UCSD-AML1 (cell line): ENCODE data around the gene DR1.

Source experiments
- DNase-seq: peaks from one replicate; lab custom pipeline; 2025; ENCODE audit not compliant: unreplicated experiment; lab: John Stamatoyannopoulos, UW

DR1 gene

DNA sequence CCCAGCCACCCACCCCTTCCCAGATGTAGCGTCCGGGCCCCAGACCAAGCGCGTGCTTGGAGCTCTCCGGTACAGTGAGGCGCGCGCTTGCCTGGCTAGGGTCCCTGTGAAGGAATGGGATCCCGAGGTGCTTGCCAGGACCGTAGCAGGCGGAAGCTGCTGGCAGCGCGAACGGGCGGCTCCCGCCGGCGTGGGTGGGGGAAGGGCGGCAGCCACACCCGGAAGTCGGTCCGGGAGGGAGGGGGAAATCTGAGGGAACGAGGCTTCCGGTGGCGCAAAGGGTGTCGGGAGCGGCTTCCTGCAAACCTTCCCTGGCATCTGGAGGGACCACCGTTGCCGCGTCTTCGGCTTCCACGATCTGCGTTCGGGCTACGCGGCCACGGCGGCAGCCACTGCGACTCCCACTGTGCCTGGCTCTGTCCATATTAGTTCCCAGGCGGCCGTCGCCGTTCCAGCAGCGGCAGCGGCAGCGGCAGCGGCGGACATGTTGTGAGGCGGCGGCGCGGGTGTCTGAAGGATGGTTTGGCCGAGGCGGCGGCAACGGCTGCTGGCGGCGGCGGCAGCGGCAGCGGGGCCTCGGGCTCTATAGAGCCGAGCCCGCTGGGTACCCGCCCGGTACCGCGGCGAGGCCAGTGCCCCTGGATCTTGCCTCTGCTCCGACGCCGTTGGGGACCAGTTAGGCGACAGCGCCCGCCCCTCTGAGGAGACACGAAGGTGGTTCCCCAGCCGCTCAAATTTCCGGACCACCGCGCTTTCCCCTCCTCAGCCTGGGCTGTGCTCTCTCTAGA lies at the start of gene DR1:
Gene DR1, plus strand, starts transcription at position 275 of the 788 bp plus-strand sequence. CDS start 739 bp downstream, outside the sequence.
- DNase-seq: peak; percentile 95

DNA sequence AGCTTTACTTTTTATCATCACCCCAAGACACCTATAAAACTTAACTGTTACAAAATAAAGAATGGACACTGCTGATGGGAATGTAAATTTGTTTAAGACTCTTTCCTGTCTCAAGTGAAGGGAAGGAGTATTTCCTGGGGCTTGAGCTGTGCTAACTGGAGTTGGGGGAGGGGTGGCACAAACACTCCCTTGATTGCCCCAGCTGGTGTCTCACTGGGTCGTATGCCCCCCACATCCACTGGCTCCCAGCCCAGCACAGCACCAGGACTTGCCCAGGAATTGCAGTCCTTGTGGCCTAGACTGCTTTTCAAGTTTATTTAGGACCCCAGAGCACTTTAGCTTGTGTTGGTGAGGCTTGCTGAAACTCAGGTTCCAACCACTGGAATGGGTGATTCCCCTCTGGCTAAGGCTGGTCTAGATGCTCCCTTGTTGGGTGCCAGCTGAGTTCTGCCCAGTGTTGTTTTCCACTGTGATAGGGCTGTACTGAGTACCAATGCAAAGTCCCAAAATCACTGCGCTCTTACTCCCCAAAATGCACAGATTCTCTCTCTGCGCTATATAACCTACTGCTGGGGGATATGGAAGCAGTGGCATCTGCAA lies 49.1 kb upstream of the DR1 start:
- DNase-seq: no peak

DNA sequence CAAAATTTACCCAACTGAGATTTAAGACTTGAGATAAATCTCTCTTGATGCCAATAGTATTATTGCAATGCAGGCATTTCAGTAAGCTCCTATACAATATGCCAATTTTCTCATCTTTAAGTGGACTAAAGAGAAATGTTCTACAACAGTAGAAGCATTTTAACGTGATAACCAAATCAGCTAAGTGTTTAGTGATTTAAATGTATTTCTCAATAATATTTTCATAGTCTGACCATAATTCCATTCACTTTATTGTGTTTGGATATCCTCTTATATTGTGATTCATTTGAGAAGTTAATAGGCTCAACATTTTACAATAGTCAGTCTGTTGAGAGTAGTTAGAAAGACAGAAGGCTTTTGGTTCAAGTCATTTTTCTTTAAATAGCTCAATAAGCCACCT lies 44.6 kb upstream of the DR1 start:
- DNase-seq: no peak

DNA sequence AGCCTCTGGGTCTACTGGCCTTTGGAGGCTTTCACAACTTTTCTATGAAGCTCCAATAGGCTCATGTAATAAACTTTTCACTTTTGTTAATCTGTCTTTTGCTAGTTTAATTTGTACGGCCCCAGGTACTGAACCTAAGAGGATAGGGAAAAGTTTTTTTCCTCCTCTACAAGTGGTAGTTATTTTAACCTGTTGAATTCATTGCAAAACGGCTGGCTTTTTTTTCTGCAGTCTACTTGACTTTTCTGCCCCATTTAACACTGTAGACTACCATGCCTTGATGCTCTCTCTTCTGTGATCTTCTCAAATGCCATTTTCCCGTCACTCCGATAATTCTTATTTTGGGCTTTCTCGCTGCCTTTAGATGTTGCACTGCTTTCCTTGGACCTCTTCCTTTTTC lies 43.6 kb upstream of the DR1 start:
- DNase-seq: no peak

DNA sequence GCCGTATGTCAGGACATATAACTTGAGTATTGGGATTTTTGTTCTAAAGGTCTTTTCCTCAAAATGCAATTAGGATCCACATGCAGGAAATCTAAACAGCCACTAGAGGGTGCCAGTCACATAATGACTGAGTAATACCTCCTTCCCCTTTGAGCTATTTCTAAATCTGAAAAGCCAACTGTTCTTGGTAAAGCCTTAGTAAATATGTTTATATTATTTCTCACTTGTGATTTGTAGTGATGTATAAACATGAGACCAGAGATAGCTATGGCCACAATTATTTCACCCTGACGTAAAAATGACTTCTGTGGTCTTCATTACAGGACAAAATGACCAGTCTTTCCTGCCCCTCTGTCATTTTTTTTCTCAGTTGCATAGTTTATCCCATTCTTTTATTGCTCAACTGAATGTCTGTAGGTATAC lies 41.0 kb upstream of the DR1 start:
- DNase-seq: no peak

DNA sequence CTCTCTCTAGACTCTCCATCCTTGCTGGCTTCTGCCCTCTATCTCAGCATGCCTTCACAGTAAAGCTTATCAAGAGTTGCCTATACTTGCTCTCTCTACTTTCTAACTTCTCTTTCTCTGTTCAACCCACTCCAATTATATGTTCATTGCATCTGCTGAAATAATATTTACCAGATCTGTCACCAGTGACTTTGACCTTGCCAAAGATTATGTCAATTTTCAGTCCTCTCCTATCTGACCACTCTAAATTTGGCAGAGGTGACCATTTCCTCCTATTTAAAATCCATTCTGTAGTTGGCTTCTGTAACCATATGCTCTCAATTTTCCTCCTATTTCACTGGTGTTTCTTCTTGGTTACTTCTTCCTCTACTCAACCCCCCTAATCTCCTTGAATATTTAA lies 38.8 kb upstream of the DR1 start:
- no peak for DNase-seq

DNA sequence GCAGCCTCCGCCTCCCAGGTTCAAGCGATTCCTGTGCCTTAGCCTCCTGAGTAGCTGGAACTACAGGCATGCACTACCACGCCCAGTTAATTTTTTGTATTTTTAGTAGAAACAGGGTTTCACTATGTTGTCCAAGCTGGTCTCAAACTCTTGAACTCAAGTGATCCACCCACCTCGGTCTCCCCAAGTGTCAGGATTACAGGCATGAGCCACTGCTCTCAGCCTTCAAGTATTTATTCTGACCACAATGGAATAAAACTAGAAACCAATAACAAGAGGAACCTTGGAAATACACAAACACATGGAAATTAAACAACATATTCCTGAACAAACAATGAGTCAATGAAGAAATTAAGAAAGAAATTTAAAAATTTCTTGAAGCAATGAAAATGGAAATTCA lies 32.7 kb upstream of the DR1 start:
- no peak for DNase-seq

DNA sequence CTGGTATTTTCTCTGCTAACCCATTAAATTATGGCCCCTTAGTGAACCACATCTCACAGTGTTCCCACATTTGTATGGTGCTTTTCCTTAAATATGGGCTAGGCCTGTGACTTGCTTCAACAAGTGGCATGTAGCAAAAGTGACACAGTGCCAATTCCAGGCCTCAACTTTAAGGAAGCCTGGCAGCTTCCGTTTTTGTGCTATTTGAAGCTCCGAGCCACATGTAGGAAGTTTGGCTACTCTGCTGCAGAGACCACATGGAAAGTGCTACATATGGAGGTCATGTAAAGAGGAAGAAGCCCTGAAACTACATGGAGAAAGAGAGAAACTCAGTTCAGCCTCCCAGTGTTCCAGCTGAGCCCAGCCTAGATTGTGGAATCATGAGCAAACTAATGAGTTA lies 28.5 kb upstream of the DR1 start:
- DNase-seq: peak; percentile 55

DNA sequence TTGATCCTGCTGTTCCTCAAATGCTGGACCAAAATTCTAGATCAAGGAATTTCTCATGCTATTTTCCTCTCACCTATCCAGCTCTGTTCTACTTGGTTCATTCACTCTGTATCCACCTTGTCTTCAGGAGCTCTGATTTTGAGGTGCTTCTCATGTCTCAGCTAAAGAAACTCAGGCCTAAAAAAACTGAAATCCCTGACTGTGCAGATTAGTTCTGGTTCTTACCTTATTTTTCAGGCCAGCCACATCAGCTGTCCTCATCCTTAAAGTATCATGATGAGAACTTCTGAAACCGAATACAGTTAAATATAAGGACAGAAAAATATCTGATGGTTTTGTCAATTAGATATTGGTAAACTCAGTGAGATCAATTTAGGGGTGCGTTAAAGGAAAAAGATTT lies 27.8 kb upstream of the DR1 start:
- DNase-seq: no peak

DNA sequence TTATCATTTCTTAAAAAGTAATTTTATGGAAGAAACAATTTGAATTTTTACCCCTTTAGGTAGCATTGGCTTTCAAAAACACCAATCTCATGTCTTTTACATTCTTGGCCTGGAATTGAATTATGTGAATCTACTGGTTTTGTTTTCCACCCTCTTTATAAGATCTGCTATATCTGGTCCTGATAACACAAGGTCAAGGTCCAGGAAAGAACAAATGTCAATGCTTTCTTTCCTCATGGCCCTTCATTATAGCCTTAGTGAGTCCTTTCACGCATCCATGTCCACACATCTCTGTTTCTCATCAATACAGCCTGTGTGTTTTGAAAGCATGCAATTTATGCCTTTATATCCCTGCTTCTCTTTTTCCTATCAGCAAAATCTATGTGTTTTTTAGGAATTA lies 24.0 kb upstream of the DR1 start:
- DNase-seq: no peak

DNA sequence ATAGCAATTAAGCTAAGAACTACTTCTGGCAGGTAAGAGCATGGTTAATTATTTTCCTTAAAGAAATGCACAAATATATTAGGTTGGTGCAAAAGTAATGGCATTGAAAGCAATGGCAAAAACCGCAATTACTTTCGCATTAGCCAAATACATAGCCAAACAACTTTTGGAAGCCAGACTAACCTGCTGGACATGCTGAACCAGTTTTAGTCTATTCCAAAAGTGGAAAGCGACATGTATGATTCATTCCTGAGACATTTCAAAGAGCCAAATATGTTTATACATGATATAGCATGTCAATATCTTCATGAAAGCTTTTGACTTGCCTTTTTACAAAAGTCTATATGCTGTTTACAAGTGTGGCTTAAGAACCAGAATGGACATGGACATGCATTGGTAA lies 23.4 kb upstream of the DR1 start:
- DNase-seq: no peak

DNA sequence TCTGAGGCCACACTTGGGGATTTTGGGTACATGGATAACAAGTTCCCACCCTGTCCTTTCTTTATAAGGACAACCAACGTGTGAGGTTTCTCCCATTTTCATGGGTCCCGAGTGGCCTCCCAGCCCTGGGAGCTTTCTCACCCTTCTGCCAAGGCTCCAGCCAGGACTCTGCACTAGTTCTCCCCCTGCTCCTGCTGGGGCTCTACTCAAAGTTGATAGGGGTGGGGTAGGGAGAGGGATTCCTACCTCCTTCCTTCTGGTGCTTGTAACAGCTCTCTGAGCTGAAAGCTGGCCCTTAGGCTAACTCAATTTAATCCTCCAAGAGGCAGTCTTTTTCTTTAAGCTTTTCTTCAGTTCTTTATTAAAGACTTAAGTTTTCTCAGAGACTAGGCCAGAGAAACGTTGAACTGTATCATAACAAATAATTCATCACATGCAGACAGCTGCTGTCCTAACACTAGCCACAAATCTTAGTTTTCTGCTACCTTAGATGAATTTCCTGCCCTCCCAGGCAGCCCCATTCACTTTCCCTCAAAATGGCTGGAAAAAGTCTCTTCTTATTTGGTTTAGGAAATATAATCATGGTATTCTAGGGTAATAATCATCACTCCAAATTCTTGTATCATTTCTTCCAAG lies 22.4 kb upstream of the DR1 start:
- no peak for DNase-seq

DNA sequence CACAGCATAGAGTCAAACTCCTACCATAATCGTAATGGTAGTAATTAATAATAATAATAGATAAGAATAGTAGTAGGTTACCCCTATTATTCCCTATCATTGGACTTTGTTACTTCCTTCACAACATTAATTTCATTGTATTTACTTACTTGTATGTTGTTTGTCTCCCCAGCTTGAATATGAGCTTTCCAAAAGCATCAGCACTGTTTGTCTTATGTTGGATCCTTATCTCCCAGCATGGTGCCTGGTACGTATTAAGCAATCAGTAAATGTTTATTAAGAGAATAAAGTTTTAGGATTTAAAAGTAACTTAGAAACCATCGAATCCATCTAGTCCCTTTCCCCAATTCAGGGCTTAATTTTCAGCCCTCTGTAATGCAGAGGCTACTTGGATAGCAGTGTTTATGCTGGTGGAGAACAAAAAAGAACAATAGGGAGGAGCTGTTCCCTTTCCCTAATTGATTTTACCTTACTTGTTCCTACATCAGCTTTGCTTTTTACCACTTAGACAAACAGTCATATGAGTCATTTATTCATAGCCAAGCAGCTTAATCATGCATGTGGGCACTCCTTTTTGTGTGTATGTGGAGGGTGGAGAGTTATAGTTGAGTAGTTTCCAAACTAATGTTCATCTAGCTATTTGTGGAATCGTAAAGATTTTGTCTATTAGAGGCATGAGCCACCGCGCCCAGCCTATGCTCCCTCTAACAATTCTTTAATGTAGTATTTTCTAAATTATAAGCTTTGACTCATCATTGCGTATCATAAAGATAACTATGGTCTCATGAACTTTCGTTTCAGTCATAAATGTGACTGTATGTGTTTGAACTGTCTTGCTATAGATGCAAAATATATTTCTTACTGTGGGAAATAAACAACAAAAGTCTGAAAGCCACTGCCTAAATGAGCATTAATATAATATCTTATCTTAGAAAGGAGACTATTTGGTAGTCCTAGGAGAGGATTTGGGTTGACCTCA lies 20.9 kb upstream of the DR1 start:
- no peak for DNase-seq

DNA sequence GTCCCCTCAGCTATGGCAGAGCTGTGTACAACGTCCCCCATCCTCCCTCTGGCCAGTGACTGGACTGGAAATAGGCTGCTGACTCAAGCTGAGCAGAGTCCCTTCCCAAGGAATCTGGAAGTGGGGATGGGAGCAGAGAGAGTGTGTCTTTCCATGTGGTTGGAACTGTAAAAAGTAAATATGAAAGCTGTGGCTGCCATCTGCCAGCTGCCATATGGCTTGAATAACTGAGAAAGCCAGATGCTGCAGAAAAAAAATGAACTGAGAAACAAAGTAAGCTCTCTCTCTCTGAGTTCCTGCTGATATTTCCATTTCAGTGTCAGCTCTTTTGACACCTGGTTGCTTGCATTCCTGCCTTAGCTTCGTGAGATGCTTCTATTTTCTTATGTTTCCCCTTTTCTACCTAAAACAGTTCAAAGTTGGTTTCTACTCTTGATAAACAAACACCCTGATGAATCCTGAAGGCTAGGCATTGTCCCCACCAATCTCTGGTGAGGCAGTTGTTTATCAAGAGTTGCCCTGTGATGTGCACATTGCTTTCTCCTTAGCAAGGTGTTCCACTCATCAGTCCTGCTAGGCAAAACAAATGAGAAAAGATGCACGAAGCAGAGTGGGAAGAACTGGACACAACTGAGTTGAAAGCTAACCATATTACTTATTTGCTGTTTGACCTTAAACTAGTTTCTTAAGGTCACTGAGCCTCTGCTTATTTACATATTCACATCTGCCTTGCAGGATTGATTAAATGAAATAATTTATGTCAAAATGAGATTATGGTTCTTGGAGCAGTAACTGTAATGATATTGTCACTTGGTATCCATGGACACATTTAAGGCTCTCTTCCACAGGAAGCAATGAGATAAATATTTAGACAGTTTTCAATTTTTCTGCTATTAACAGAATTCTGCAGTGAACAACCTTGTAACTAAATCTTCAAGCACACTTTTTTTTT lies 16.6 kb upstream of the DR1 start:
- no peak for DNase-seq

DNA sequence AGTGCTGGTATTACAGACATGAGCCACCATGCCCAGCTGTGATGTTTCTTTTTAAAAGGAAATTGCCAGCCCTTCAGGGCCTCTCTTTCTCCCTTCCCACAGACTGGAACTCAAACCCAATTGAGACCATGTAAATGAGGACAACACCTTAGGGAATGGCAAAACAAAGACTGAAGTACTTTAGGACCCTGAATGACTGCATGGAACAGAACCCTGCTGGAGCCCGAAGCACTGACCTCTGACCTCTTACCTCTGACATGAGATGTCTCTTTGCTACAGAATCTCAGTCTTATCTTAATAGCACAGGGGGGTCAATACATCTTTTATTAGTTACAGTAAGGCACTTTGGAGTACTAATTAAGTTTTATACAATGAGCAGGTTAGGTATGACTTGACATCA lies 15.5 kb upstream of the DR1 start:
- DNase-seq: no peak

DNA sequence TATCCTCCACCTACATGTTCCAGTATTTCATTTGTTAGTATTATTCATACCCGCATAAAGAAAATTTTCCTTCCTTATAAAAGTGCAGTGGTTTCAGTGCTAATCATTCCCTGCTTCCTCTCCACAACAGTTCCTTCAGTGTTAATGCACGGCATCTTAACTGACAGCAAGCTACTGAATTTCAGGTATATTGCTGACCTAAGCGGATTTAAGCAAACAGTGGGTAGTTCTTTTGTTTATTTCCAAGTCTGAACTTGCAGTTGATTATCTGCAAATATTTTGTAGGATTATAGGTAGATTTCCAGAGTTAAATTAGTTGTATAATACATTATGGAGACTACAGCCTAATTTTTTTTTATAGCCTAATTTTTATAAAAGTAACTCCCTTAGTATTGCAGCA lies 15.1 kb upstream of the DR1 start:
- no peak for DNase-seq

DNA sequence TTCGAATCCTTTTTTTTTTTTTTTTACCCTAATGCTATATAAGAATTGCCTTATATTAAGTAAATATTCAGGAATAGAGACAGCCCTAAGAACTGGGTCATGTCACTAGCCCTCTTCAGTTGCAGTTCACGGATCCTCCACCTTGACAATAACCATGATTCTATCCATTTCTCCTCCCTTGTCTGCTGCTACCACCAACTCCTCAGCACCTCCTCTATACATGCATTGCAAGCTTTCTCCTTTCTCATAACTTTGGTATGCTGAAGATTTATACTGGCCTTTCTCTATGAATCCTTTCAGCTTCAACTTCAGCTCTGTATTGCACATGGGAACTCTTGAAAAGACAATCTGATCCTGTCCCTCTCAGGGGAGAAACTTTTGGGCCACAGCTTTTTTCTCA lies 14.3 kb upstream of the DR1 start:
- no peak for DNase-seq

DNA sequence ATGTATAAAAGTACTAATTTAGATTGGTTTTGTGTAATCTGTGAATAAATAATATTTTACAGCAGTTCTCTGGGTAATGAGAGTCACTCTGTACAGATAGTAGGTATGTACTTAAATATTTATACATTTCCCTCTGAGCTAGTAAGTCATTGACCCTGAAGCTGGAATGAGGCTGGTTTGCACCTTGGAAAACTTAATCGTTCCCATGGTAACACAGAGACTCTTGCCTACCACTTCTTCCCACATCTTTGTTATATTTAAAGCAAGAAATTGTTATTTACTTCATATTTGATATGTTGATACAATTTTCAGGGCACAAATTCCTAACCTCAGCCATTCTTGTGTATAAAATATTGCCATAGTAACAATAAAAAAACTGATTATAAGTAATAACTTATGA lies 13.3 kb upstream of the DR1 start:
- DNase-seq: no peak

DNA sequence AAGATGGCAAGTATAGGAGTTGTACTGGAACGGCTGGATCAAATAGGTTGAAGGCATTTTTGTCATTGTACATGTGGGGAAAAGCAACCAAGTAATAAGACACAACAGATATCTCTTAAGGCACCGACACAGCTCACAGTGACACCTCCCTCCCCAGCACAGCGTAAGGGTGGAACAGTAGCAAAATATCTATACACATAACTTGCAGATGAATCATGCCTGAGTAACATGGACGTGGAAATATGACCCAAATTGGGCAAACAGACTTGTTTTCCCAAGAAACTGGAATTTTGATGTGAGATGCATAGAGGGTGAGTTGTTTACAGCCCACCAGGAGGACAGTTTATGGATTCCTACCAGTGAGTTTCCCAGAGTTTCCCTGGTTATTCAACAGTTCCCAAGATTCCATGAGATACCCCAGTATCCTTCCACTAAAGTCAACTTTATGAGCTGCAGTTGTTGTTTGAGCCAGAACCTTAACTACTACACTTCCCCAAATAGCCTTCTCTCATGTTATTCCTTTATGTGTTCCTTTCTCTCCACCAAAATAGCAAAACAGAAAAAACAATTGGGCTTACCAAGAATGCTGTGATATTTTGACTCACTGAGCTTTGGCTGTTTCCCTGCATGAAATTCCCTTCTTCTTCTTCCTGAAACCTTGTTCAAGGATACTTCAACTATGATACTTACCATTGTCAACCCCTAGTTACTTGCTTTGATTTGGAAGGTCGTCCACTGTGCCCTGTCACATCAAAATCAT lies 7.1 kb upstream of the DR1 start:
- DNase-seq: no peak
